GM21717 (cell line): ENCODE results near the gene KCNA4.
"Not testable (repeated sequence)": the region's sequence is repeated elsewhere in the genome, so short reads cannot be mapped to it uniquely, and the experiment has no call there.

Experiments used
- ATAC-seq: cut with Tn5 transposase; IDR thresholded peaks from one replicate; pipeline ENCODE4 v1.9.1; 2021; ENCODE audit warnings: mild to moderate bottlenecking, moderate library complexity; ENCODE audit not compliant: unreplicated experiment

KCNA4 gene

DNA sequence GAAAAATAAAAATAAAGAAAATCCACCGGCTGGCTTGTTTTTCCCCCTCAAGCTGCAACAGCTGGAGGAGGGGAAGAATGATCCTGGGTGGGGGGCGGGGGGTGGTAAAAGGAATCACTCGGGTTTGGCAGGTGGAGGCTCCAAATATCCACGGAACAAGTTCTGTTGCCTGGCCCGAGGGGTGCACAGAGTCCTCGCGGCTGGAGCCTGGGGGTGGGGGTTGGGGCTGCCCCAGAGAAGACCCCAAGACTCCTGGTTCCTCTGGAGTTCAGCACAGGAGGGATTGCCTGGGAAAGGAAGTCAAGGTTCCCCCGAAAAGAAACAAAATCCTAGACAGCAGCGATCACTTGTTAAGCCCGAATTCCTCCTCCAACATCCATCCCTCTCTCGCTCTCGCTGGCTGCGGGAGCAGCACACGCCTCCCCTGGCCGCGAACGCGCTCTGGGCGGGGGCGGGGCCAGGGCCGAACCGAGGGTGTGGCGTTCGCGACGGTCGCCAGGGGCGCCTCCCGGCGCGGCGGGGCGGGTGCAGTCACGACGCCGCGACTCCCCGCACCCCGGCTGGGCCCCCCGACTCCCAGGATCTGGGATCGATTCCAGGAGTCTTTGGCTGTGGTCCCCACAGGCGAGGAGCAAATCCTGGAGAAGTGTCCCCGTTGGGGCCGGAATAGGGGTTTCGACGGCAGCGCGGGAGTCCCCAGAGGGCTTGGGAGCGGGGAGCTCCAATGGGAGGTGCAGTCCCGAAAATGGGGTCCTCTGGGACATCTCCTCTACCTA, at the start of gene KCNA4:
KCNA4 (minus strand) TSS at position 443 of the 776 bp plus-strand sequence. CDS start 4,352 bp downstream, outside the sequence.
- ATAC-seq, result no peak

DNA sequence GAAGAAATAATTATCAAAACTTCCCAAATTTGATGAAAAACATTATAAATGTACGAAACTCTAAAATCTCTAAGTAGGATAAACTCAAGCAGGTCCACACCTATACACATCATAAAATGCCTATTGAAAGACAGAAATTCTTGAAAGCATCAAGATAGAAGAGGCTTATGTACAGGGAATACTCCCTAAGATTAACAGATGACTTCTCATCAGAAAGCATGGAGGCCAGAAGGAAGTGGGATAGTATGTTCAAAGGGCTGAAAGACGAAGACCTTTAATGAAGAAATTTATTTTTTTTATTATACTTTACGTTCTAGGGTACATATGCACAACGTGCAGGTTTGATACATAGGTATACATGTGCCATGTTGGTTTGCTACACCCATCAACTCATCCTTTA, 45.3 kb upstream of the KCNA4 start:
- no peak for ATAC-seq

DNA sequence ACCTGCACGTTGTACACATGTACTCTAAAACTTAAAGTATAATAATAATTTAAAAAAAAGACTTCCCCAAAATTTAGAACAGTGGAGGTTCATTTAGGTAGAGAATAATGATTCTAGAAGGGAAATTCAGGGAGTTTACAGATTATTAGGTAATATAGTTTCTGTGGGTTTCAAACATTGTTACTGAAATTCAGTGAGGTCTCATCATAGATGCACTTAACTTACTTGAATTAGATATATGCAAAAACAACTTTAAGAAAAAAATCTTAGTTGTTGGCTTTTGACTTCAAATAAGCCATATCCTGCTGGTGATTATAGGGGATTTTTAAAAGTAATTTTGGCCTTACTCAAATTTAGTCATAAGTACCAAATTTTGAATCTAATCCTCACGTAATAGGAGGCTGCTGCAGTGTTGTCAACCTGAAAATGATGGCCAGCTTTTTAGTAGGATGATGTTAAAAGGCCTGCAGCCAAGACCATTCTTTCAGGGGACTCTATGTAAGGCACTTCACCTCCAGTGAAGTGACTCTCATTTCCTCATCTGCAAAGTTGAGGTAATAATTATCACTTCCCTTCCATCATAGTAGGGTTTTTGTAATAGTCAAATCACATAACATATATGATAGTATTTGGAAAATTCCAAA, 42.5 kb upstream of the KCNA4 start:
- ATAC-seq, result no peak

DNA sequence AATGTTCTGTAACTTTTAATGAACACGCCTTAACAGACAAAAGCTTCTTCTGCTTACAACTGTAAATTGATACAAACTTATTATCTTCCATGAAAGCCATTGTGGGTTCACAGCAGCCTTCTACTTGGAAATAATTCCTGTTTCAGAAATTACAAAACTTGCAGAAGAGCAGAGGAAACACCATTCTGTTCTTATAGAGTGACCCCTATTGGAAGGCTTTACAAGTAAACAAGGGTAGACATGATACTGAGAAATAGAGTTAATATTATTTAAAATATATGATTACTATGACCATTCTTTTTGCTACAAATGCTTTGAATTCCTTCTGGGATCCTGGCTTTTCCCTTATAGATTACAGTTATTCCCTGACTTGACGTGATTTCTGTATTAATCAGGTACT, 32.4 kb upstream of the KCNA4 start:
- ATAC-seq, result no peak

- ATAC-seq, result no peak
Measured at GRCh38 chr11:30046578-30046945, 29.7 kb upstream of the KCNA4 start.

GRCh38 chr11:30045921-30046577, 29.2 kb upstream of the KCNA4 start:
- ATAC-seq, result no peak

DNA sequence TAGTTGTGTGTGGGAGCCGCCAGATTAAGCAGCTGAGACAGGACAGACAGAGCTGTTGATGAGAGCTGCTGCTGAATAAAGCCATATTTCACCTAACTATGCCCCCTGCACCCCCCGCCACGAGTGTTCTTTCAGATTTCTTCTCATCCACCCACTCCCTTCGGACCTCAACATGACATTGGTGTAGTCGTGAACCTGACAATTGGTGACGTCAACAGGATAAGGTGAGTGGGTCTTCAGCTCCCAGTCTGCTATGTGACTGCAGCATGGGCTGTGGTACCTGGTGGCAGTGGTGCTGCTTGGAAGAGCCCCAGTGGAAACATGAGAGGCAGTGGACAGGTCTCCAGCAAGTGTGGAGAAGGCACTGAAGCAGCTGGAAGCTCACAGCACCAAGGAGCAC, 28.3 kb upstream of the KCNA4 start:
- no peak for ATAC-seq

- ATAC-seq, result no peak
Measured at GRCh38 chr11:30041171-30041570, 24.3 kb upstream of the KCNA4 start.

DNA sequence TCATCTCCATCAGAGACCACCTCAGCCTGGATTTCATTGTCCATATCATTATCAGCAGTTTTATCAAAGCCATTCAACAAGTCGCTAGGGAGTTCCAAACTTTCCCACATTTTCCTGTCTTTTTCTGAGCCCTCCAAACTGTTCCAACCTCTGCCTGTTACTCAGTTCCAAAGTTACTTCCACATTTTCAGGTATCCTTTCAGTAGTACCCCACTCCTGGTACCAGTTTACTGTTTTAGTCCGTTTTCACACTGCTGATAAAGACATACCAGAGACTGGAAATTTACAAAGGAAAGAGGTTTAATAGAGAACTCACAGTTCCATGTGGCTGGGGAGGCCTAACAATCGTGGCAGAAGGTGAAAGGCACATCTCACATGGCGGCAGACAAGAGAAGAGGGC, 17.9 kb upstream of the KCNA4 start:
- ATAC-seq, result not testable (repeated sequence)

DNA sequence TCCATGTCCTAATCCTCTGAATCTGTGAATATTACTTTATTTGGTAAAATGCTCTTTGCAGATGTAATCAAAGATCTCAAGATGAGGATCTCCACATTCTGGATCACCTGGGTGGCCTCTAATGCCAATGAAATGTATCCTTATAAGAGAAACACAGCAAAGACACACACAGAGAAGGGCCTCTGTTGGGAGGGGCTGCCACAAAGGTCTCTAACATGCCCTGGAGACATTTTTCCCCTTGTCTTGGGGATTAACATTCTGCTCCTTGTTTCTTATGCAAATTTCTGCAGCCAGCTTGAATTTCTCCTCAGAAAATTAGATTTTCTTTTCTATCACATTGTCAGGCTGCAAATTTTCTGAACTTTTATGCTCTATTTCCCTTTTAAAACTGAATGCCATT, 17.3 kb upstream of the KCNA4 start:
- not testable (repeated sequence) for ATAC-seq

- ATAC-seq, result no peak
Measured at GRCh38 chr11:30025396-30026139, 8.7 kb upstream of the KCNA4 start.

GRCh38 chr11:30023074-30023473, 6.2 kb upstream of the KCNA4 start:
- no peak for ATAC-seq

DNA sequence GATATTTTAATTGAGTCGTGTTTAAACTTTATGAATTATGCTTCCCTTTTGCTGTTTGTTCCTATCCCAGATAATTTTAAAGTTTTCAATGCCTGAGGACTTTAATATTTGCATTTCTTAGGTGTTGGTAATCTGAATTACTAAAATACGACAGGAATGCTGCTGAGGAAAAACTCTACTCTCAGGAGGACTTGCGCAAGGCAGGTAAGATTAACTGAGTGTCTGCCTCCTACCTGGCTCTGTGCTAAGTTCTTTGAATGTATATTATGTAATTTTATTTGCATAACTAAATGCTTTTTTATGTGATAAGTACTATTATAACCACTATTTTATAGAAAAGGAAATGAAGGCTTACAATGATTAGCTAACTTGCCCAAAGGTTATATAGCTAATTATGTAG, 2.7 kb upstream of the KCNA4 start:
- ATAC-seq, result no peak

DNA sequence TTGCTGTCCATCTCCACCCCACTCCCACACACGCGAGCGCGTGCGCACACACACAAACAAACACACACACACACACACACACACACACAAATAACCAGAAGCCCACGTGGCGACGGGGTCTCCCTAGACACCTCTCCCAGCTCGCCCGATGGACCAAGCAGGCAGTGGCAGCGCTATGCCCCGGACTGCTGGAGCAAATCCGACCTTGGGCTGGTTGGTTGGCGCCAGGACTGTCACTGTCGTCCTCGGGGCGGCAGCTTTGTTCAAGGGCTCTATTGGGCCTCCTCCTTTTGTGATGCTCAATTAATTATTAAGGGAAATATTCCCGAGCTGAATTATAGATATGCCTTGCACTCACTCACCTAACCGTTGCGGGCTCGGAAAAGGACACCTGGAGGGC, 1.7 kb upstream of the KCNA4 start:
- ATAC-seq, result no peak

DNA sequence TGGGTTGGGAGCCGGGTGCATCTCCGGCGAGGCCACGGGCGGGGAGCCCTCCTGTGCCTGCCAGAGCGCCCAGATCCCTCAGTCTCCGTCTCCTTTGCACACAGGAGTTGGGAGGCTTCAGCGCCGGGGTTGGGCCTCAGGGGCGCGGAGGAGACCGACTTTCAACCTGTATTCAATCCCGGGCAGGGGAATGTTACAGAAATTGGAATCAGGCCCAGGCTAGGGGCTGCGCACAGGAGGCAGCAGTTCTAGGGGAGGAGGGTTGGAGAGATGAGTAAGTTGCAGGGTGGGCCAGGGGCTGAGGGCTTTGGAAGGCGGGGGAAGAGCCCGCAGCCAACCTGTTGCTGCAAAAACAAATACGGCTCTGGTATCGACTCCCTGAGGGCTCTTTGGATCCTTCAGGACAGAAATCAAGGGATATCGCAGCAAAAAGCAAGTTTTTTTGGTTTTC, 640 bp upstream of the KCNA4 start:
- no peak for ATAC-seq

DNA sequence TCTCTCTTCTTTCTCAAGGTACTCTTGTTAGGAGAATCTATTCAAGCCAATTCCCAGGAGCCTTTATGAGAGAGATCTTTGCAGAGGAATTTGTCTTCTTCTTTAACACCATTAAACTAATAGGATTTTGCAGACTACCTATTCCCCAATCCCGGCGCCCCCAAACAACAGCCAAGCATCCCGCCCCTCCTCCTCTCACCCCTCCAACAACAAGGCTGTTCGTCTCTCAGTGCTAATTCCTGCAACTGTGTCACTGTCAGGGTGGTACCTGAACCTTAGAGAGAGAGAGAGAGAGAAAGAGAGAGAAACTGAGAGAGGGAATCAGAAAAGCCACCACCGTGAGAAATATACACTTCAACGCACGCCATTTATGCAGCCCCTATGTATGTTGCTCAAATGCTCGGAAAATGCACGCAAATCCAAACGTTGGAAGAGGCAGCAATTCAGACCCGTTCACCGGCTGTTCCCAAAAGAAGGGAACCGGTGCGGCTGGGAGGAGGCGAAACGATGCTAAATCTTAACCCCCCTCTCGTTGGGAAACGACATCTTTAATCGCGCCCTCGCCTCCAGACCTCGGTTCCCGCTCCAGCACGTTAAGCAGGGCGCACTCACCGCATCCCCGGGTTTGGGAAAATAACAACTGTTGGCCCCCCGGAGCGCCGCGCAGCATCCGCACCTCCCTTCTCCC, 961 bp downstream of the KCNA4 start:
- ATAC-seq, result no peak

- no peak for ATAC-seq
Measured at GRCh38 chr11:30012346-30012745, 4.5 kb downstream of the KCNA4 start.

GRCh38 chr11:30009060-30009459, 7.8 kb downstream of the KCNA4 start:
- ATAC-seq, result no peak

GRCh38 chr11:30006876-30007275, 10.0 kb downstream of the KCNA4 start:
- ATAC-seq, result no peak

GRCh38 chr11:30002157-30002785, 14.6 kb downstream of the KCNA4 start:
- no peak for ATAC-seq
